Measurements from ENCODE around the gene IKZF5.

The IKZF5 gene

GRCh38 chr10:122980209-122981065, 28.2 kb downstream of the IKZF5 start, which contains the start of gene PSTK:
TSS of gene PSTK (plus strand) at chr10:122980401. CDS start at chr10:122980480, 79 bp downstream.
- DNase-seq, result peak; percentile 54 to 66

DNA sequence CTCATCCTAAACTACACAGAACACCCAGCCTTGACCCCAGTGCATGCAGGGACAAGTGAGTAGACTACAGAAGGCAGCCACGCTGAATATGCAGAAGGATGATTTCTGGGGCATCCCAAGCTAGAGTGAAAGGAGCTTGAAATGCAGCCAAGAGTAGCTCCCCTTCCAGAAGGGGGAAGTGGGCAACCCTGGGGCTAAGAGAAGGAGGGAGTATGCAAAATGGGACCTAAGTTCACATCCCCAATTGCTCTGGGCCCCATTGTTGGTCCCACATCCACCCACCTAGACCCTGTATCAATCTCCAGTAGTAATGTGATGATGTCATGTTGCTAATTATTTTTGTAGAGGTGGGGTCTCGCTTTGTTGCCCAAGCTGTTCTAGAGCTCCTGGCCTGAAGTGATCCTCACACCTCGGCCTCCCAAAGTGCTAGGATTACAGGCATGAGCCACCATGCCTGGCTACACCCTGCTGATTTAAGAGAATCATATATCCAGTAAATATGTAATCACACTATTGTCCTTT, 34.0 kb downstream of the IKZF5 start:
- no peak for DNase-seq

- DNase-seq, result no peak
Measured at GRCh38 chr10:122974023-122974422, 34.6 kb downstream of the IKZF5 start.

DNA sequence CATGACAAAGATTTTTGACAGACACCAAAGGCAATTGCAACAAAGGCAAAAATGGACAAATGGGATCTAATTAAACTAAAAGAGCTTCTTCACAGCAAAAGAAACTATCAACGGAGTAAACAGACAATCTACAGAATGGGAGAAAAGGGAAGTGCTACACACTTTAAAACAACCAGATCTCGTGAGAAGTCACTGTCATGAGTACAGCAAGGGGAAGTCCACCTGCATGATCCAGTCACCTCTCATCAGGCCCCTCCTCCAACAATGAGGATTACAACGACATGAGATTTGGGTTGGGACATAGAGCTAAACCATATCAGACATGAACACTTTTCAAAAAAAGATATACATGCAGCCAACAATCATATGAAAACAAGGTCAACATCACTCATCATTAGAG, 39.9 kb downstream of the IKZF5 start:
- DNase-seq, result no peak

DNA sequence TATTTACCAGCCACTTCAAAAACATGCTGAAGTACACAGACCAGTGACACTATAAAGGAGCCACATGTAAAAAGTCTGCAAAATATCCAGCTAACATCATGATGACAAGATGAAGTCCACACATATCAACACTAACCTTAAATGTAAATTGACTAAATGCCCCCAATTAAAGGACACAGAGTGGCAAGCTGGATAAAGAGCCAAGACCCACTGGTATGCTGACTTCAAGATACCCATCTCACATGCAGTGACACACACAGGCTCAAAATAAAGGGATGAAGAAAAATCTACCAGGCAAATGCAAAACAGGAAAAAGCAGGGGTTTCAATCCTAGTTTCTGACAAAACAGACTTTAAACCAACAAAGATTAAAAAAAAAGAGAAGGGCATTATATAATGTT, 41.7 kb downstream of the IKZF5 start:
- DNase-seq, result no peak

DNA sequence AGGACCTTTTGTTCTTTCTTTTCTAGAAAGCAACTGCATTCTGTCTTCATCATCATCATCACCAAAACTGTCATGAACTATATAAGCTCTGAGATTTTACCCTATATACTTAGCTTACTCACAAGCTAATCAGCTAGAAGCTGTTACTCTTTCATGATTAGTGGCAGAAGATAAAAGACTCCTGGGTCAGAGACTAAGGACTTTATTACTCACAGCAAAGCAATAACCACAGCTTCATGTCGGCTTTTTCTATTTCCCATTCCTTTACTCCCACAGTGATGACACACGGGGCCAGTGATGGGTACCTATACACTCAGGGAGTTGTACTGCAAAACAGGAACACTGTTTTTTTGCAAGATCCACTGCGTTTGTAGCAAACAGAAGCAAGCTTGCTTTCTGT, 46.2 kb downstream of the IKZF5 start:
- no peak for DNase-seq

DNA sequence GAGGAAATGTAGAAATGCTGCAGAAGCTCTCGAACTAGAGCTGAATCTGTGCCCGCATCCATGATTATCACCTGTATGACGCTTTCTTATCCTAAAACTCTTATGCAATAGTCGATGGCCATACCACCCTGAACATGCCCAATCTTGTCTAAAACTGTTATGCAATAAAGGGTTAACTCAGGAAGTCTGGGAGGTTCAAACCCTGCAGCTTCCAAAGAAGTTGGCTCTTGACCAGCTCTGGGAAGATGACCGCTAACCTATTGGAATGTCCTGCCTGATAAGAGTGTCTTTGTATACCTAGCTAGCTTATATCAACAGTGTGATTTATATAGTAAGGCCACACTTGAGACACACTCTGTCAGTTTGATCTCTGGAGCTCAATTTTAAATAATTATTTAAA, 51.1 kb downstream of the IKZF5 start:
- DNase-seq, result no peak

DNA sequence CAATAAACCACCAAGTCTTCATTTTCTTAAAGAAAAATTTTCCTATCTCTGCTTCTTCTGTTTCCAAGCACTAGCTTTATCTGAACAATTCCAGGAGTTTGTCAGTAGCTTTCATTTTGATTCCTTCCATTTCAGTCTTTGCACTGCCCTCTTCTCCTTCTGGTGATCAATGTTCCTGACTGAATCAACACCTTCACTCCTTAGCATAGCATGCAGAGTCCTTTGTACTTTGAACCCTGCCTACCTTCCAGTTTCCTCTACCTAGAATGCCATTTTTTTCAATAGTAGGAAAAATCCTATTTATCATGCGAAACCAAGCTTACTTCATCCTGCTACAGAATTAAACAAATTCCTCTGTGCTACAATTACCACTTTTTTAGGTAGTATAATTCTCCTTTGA, 52.7 kb downstream of the IKZF5 start:
- no peak for DNase-seq

GRCh38 chr10:122954731-122955050, 53.9 kb downstream of the IKZF5 start:
- no peak for DNase-seq

DNA sequence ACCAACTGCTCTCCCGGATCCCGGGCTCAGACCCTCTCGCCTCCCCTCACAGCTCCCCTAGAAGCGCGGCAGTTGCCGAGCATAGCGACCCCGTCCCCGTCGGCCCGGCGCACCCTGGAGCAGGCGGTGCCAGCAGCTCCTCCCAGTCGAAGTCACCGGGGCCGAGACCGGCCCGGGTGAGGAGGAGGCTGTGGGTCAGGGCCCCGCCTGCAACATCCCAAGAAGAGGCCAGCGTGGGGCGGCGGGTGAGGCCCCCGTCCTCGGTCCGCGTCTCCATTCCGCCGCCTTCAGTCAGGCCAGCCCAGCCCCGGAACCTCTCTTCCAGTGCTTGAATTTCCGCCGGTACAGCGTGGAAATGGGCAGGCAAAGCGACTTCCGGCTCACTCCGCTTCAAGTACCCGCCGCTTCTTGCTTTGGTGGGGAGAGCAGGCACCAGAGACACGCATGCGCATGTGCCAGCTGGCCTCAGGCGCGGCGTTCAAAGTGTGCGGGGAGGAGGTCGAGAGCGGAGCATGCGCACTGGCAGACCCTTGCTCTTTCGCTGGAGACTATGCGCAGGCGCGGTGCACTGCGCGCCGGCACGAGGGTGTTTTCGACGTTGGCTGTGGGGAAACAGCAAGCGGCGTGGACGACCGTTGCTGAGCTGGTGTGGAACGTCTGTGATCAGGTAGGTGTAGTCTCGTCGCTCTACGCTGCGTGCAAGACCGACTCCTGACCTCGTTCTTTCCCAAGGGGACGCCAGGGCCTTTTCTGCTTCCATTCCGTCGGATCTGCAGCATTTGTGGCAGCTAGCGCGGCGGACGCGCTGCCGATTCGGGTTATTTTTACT, 54.5 kb downstream of the IKZF5 start, which contains the start of gene C10orf88:
Gene C10orf88, minus strand, starts transcription at position 326 of the 829 bp plus-strand sequence. Its CDS starts 49 bp downstream, at position 277.
- peak; percentile 73 to 81 for DNase-seq

DNA sequence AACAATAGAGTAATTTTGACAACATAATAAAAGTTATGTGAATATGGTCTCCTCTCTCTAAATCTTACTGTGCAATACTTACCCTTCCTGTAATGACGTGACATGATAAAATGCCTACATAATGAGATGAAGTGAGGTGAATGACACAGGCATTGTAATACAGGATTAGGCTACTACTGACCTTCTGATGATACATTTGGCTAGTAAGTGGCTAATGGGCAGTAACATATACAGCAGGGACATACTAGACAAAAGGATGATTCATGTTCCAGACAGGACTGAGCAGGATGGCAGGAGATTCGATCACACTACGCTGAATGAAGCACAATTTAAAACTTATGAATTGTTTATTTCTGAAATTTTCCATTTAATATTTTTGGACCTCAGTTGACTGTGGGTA, 59.3 kb downstream of the IKZF5 start:
- no peak for DNase-seq
